LNCAP (cell line): ENCODE data around the gene RAB37.

ENCODE experiments used
- CTCF ChIP-seq: fragments of 450-650 bp; IDR thresholded peaks from 2 replicates; pipeline ENCODE4 v1.5.1; 2017; ENCODE audit warnings: mild to moderate bottlenecking

RAB37 gene, protein sequence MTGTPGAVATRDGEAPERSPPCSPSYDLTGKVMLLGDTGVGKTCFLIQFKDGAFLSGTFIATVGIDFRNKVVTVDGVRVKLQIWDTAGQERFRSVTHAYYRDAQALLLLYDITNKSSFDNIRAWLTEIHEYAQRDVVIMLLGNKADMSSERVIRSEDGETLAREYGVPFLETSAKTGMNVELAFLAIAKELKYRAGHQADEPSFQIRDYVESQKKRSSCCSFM

DNA sequence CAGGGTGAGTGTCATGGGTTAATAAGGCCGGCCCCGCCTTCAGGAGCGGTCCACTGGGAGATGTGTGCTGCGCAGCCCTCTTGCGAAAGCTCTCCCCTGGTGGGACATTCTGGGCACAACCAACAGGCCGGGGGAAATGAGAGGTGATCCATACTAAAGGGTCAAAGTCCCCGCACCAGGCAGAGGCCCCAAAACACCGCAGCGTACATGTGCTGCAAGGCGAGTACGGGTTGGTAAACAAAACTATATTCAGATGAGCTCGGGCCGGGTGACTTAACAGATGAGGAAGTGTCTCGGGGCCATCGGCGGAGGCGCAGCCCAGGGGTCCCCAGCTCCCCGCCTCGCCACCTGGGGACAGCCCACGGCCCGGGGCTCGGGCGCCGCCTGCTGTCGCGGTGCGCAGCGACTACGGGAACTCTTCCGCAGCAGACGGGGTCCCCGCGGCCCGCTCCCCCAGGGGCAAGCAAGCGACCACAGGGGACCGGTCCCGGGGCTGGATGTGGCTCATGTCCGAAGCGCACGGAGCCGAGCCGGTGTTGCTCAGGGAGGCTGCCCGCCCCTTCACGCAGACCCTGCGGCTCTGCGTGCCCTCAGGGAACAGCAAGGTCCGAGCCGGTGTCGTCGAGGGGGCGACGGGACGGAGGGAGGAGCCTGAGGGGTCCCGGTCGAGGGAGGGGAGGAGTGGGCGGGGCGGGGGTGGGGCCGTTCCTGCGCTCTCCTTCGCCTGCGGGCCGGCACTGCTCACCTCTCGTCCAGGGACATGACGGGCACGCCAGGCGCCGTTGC is at the start of gene RAB37:
Gene RAB37, plus strand, starts transcription at position 744 of the 786 bp plus-strand sequence. Its CDS starts 17 bp downstream, at position 761.
- peak; percentile 70 for TF ChIP-seq CTCF

GRCh38 chr17:74687886-74688285 is 49.2 kb upstream of the RAB37 start:
- TF ChIP-seq CTCF = no peak

- no peak for TF ChIP-seq CTCF
These were observed 46.6 kb upstream of the RAB37 start for GRCh38 chr17:74690409-74690825.

GRCh38 chr17:74691151-74691550 is 45.9 kb upstream of the RAB37 start:
- no peak for TF ChIP-seq CTCF

DNA sequence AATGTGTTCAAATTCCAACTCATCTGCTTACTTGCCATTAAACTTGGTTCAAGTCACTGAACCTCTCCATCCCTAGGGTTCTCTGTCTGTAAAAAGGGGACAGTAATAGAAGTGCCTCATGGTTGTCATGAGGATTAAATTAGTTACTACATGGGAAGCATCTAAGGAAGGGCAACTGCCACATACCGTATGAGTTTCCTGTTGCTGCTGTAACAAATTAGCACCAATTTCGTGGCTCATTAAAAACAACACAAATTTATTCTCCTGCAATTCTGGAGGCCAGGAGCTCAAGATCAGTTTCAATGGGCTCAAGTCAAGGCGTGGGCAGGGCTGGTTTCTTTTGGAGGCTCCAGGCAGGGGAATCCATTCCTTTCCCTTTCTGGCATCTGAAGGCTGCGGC is 43.0 kb upstream of the RAB37 start:
- no peak for TF ChIP-seq CTCF

GRCh38 chr17:74695629-74696028 is 41.4 kb upstream of the RAB37 start:
- TF ChIP-seq CTCF = no peak

DNA sequence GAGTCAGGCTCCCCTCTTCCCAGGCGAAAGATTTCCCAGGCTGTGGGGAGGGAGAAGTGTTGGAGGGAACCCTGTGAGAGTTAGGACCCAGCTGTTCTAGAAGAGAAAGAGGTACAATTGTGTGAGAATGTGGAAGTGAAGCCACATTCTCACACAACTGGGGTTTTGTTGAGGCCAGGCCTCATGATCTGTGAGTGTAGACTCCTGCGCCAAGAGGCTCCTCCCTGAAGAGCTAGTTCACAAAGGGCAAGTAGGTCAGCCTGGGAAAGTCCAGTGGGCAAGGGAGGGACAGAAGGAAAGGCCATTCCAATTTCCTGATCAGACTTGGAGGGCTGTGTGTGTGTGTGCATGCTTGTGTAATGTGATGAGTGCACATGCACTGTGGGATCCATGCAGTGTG is 39.5 kb upstream of the RAB37 start:
- TF ChIP-seq CTCF = no peak
